ENCODE measurements around the gene MED22. TPM values are rescaled to one million over a fixed set of nuclear protein-coding genes. Genes with fewer than 3 reads are reported as not detected.

The MED22 gene
- total RNA-seq, 1 donor from 2014 or later, result 49.2 TPM

- H3K4me3 Mint-ChIP-seq (ENCODE audit: low read depth), result no peak overlapping the region
These were observed 19.3 kb upstream of the MED22 start for GRCh38 chr9:133367221-133367620.

GRCh38 chr9:133366435-133366834, 18.5 kb upstream of the MED22 start:
- TF ChIP-seq CTCF (IDR thresholded peaks at IDR 0.05; ENCODE audit: unreplicated experiment), result no peak
- Mint-ChIP-seq H3K27me3 (no peaks in the 10 kb centered on the region), H3K36me3 (ENCODE audit: insufficient read depth) (peaks cover 25% of the 10 kb centered on the region), H3K4me1 (ENCODE audit: low read depth) (peaks cover 11% of the 10 kb centered on the region), H3K27ac (no peak overlapping the region), H3K9me3 (ENCODE audit: low read depth) (no peaks in the 10 kb centered on the region), H3K4me3 (ENCODE audit: low read depth) (no peak overlapping the region)
- no peak for DNase-seq (ENCODE audit: low spot score, unreplicated experiment)

More at GRCh38 chr9:133367221-133367620, 19.3 kb upstream of the MED22 start:
- TF ChIP-seq CTCF (IDR thresholded peaks at IDR 0.05; ENCODE audit: unreplicated experiment), result no peak
- DNase-seq (ENCODE audit: low spot score, unreplicated experiment), result no peak
- no peak overlapping the region for H3K27ac Mint-ChIP-seq
- no peaks in the 10 kb centered on the region for H3K27me3 Mint-ChIP-seq
- H3K36me3 Mint-ChIP-seq (ENCODE audit: insufficient read depth), result peaks cover 19% of the 10 kb centered on the region
- peaks cover 13% of the 10 kb centered on the region for H3K4me1 Mint-ChIP-seq (ENCODE audit: low read depth)
- H3K9me3 Mint-ChIP-seq (ENCODE audit: low read depth), result no peaks in the 10 kb centered on the region

GRCh38 chr9:133362359-133363044, 14.6 kb upstream of the MED22 start:
- Mint-ChIP-seq H3K27me3 (no peaks in the 10 kb centered on the region), H3K27ac (no peak overlapping the region), H3K4me1 (ENCODE audit: low read depth) (peaks cover 7% of the 10 kb centered on the region), H3K9me3 (ENCODE audit: low read depth) (no peaks in the 10 kb centered on the region), H3K4me3 (ENCODE audit: low read depth) (no peak overlapping the region), H3K36me3 (ENCODE audit: insufficient read depth) (peaks cover 26% of the 10 kb centered on the region)
- no peak for TF ChIP-seq CTCF (IDR thresholded peaks at IDR 0.05; ENCODE audit: unreplicated experiment)
- DNase-seq (ENCODE audit: low spot score, unreplicated experiment), result no peak

- peaks cover 10% of the 10 kb centered on the region for H3K4me1 Mint-ChIP-seq (ENCODE audit: low read depth)
- no peak overlapping the region for H3K4me3 Mint-ChIP-seq (ENCODE audit: low read depth)
- no peaks in the 10 kb centered on the region for H3K9me3 Mint-ChIP-seq (ENCODE audit: low read depth)
- no peak for DNase-seq (ENCODE audit: low spot score, unreplicated experiment)
- no peaks in the 10 kb centered on the region for H3K27me3 Mint-ChIP-seq
- no peak for TF ChIP-seq CTCF (IDR thresholded peaks at IDR 0.05; ENCODE audit: unreplicated experiment)
- no peak overlapping the region for H3K27ac Mint-ChIP-seq
- peaks cover 26% of the 10 kb centered on the region for H3K36me3 Mint-ChIP-seq (ENCODE audit: insufficient read depth)
These were observed 13.7 kb upstream of the MED22 start for GRCh38 chr9:133361507-133362092.

- Mint-ChIP-seq H3K4me1 (ENCODE audit: low read depth) (peaks cover 10% of the 10 kb centered on the region), H3K27me3 (no peaks in the 10 kb centered on the region), H3K4me3 (ENCODE audit: low read depth) (no peak overlapping the region), H3K9me3 (ENCODE audit: low read depth) (no peaks in the 10 kb centered on the region), H3K36me3 (ENCODE audit: insufficient read depth) (peaks cover 20% of the 10 kb centered on the region), H3K27ac (no peak overlapping the region)
- no peak for DNase-seq (ENCODE audit: low spot score, unreplicated experiment)
- no peak for TF ChIP-seq CTCF (IDR thresholded peaks at IDR 0.05; ENCODE audit: unreplicated experiment)
These were observed 12.8 kb upstream of the MED22 start for GRCh38 chr9:133360400-133361393.

All from progenitor cell of endocrine pancreas (in vitro differentiated cells).